Fibroblast of lung (primary cell): Measurements from ENCODE around the gene OR5AU1.

Source experiments
- EZH2 ChIP-seq: IDR thresholded peaks from 2 replicates; pipeline ENCODE4 v1.5.1; 2012; ENCODE audit warnings: low read length, control low read depth, mild to moderate bottlenecking; ENCODE audit errors: missing control alignments
- TF ChIP-seq, protein P1 (sequence below), 2 donors: IDR thresholded peaks in 1 of 2; conservative IDR thresholded peaks in 1 of 2; 1 replicate in 1 of 2; 2 replicates in 1 of 2; pipeline ENCODE4 v1.5.1; 2011 to 2012; ENCODE audit warnings: low read length in 2 of 2, control low read depth in 1 of 2, inconsistent platforms in 1 of 2, low read depth in 1 of 2, mild to moderate bottlenecking in 1 of 2

DNA sequence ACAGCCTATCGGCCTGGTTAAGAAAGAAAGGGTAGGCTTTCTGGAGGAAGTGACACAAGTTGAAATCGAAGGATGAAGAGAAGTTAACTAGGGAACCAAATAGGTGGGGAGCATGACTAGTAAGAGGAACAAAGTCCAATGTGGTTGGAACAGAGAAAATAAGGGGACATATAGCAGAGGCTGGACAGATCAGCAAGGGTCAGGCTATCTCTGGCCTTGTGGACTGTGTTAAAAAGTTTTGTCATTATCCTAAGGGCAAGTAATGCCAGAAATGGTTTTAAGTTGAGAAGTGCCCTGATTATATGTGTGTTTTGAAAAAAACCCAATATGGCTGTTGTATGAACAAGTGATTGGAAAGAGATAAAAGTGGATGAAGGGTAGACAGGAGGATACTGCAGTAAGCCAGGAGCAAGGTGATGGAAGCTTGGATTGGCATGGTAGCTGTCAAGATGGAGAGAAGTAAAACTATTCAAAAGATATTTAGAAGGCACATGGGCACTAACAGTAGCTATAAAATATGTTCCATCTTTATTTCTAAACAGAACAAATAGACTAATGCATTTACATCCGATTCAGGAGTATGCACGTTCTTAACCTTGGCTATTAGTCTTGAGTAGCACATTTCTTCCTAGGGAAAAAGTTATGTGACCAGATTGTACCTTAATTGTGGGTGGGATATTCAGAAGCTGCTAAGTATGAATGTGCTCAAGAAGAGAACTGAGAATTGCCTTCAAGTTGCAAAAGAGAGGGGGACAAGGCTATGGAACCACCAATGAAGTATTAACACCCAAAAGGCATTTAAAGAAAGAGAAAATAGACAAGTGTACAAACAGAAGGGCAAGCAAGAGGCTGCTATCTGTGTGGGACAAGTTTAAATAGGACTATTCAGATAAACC, 46.8 kb upstream of the OR5AU1 start:
- TF ChIP-seq, protein P1, sequence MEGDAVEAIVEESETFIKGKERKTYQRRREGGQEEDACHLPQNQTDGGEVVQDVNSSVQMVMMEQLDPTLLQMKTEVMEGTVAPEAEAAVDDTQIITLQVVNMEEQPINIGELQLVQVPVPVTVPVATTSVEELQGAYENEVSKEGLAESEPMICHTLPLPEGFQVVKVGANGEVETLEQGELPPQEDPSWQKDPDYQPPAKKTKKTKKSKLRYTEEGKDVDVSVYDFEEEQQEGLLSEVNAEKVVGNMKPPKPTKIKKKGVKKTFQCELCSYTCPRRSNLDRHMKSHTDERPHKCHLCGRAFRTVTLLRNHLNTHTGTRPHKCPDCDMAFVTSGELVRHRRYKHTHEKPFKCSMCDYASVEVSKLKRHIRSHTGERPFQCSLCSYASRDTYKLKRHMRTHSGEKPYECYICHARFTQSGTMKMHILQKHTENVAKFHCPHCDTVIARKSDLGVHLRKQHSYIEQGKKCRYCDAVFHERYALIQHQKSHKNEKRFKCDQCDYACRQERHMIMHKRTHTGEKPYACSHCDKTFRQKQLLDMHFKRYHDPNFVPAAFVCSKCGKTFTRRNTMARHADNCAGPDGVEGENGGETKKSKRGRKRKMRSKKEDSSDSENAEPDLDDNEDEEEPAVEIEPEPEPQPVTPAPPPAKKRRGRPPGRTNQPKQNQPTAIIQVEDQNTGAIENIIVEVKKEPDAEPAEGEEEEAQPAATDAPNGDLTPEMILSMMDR (conservative IDR thresholded peaks at IDR 0.05 in 1 of 2, IDR thresholded peaks at IDR 0.05 in 1 of 2; ENCODE audit: low read depth in 1 of 2, low read length in 2 of 2) = no peak
- TF ChIP-seq EZH2 = no peak
